Measurements from ENCODE around the gene PNP.

PNP gene

GRCh38 chr14:20476776-20477175 is 7.6 kb downstream of the PNP start:
- no peaks in the 10 kb centered on the region for H3K9me3 ChIP-seq
- H3K4me1 ChIP-seq (ENCODE audit: control insufficient read depth in 1 of 2, insufficient read depth in 1 of 2, low read depth in 1 of 2, low read length in 1 of 2): peaks cover 16 to 18% of the 10 kb centered on the region in 2 experiments
- H3K27me3 ChIP-seq: no peaks in the 10 kb centered on the region
- H3K27ac ChIP-seq: peak overlapping the region; percentile 79
- peaks cover 16% of the 10 kb centered on the region for H3K36me3 ChIP-seq
- no peak for TF ChIP-seq CTCF (IDR thresholded peaks at IDR 0.05)
- no peak overlapping the region for H3K4me3 ChIP-seq (ENCODE audit: low read depth in 1 of 2, low read length in 1 of 2)

- Histone ChIP-seq H3K36me3 (peaks cover 16% of the 10 kb centered on the region), H3K4me1 (ENCODE audit: control insufficient read depth in 1 of 2, insufficient read depth in 1 of 2, low read depth in 1 of 2, low read length in 1 of 2) (peaks cover 15 to 16% of the 10 kb centered on the region in 2 experiments), H3K9me3 (no peaks in the 10 kb centered on the region), H3K4me3 (ENCODE audit: low read depth in 1 of 2, low read length in 1 of 2) (no peak overlapping the region), H3K27ac (peak overlapping the region; percentile 79), H3K27me3 (no peaks in the 10 kb centered on the region)
- TF ChIP-seq CTCF (IDR thresholded peaks at IDR 0.05): no peak
Observed at GRCh38 chr14:20477211-20477876, 8.1 kb downstream of the PNP start.

- H3K9me3 ChIP-seq: no peaks in the 10 kb centered on the region
- H3K27me3 ChIP-seq: no peaks in the 10 kb centered on the region
- TF ChIP-seq CTCF (IDR thresholded peaks at IDR 0.05): no peak
- H3K27ac ChIP-seq: no peak overlapping the region
- H3K4me3 ChIP-seq (ENCODE audit: low read depth in 1 of 2, low read length in 1 of 2): no peak overlapping the region
- peaks cover 9% of the 10 kb centered on the region for H3K36me3 ChIP-seq
- H3K4me1 ChIP-seq (ENCODE audit: control insufficient read depth in 1 of 2, insufficient read depth in 1 of 2, low read depth in 1 of 2, low read length in 1 of 2): peaks cover 15 to 16% of the 10 kb centered on the region in 2 experiments
Observed at GRCh38 chr14:20478894-20479293, 9.7 kb downstream of the PNP start.

GRCh38 chr14:20482382-20482781 is 13.2 kb downstream of the PNP start:
- H3K27ac ChIP-seq: no peak overlapping the region
- no peaks in the 10 kb centered on the region for H3K27me3 ChIP-seq
- H3K36me3 ChIP-seq: no peaks in the 10 kb centered on the region
- no peaks in the 10 kb centered on the region for H3K9me3 ChIP-seq
- H3K4me3 ChIP-seq (ENCODE audit: low read depth in 1 of 2, low read length in 1 of 2): no peak overlapping the region
- no peak for TF ChIP-seq CTCF (IDR thresholded peaks at IDR 0.05)
- H3K4me1 ChIP-seq (ENCODE audit: control insufficient read depth in 1 of 2, insufficient read depth in 1 of 2, low read depth in 1 of 2, low read length in 1 of 2): peaks cover 13 to 15% of the 10 kb centered on the region in 2 experiments

- Histone ChIP-seq H3K27ac (no peak overlapping the region), H3K4me3 (ENCODE audit: low read depth in 1 of 2, low read length in 1 of 2) (no peak overlapping the region), H3K4me1 (ENCODE audit: control insufficient read depth in 1 of 2, insufficient read depth in 1 of 2, low read depth in 1 of 2, low read length in 1 of 2) (peaks cover 33 to 41% of the 10 kb centered on the region in 2 experiments), H3K27me3 (no peaks in the 10 kb centered on the region), H3K36me3 (no peaks in the 10 kb centered on the region), H3K9me3 (no peaks in the 10 kb centered on the region)
- TF ChIP-seq CTCF (IDR thresholded peaks at IDR 0.05): no peak
Observed at GRCh38 chr14:20485900-20486299, 16.7 kb downstream of the PNP start.
